Measurements from ENCODE around the gene ADIRF. TPM values are rescaled to one million over a fixed set of nuclear protein-coding genes. Genes with fewer than 3 reads are reported as not detected.
A peak's percentile ranks its signal among the peaks of the same experiment; 100 is the strongest.

The ADIRF gene
- total RNA-seq, 1 experiment from 2014 or later = not detected

GRCh38 chr10:86962136-86962980 is 5.9 kb upstream of the ADIRF start:
- Histone ChIP-seq H3K36me3 (ENCODE audit: insufficient read depth, low read length) (no peaks in the 10 kb centered on the region), H3K27ac (ENCODE audit: low read length) (no peak overlapping the region), H3K79me2 (ENCODE audit: low read length) (no peaks in the 10 kb centered on the region), H3K27me3 (ENCODE audit: low read length) (no peaks in the 10 kb centered on the region), H2AFZ (ENCODE audit: low read length) (no peak overlapping the region), H3K9ac (ENCODE audit: low read length) (no peak overlapping the region), H3K9me3 (ENCODE audit: low read length) (no peaks in the 10 kb centered on the region), H3K4me1 (ENCODE audit: low read length) (no peaks in the 10 kb centered on the region; the same call in none of the 2 replicates), H3K4me2 (ENCODE audit: low read depth, low read length, poor library complexity, severe bottlenecking) (no peak overlapping the region), H3K4me3 (ENCODE audit: low read length) (no peak overlapping the region), H4K20me1 (ENCODE audit: insufficient read depth, low read depth, low read length) (no peaks in the 10 kb centered on the region), H3K9me2 (replicated peaks; ENCODE audit: insufficient read depth, low read length) (no peaks in the 10 kb centered on the region)
- DNase-seq = no peak

DNA sequence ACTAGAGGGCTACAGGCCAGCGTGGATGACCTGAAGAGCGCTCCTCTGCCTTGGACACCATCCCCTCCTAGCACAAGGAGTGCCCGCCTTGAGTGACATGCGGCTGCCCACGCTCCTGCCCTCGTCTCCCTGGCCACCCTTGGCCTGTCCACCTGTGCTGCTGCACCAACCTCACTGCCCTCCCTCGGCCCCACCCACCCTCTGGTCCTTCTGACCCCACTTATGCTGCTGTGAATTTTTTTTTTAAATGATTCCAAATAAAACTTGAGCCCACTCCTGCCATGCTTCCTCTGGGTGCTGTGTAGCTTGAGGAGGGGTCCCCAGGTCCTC is 5.3 kb upstream of the ADIRF start:
- no peaks in the 10 kb centered on the region for H4K20me1 ChIP-seq (ENCODE audit: insufficient read depth, low read depth, low read length)
- H3K9ac ChIP-seq (ENCODE audit: low read length) = no peak overlapping the region
- H3K4me1 ChIP-seq (ENCODE audit: low read length) = no peaks in the 10 kb centered on the region; the same call in none of the 2 replicates
- H3K4me2 ChIP-seq (ENCODE audit: low read depth, low read length, poor library complexity, severe bottlenecking) = no peak overlapping the region
- H3K9me3 ChIP-seq (ENCODE audit: low read length) = no peaks in the 10 kb centered on the region
- H3K9me2 ChIP-seq (replicated peaks; ENCODE audit: insufficient read depth, low read length) = no peaks in the 10 kb centered on the region
- DNase-seq = no peak
- H3K36me3 ChIP-seq (ENCODE audit: insufficient read depth, low read length) = no peaks in the 10 kb centered on the region
- H3K27ac ChIP-seq (ENCODE audit: low read length) = no peak overlapping the region
- no peak overlapping the region for H2AFZ ChIP-seq (ENCODE audit: low read length)
- H3K79me2 ChIP-seq (ENCODE audit: low read length) = no peaks in the 10 kb centered on the region
- H3K27me3 ChIP-seq (ENCODE audit: low read length) = no peaks in the 10 kb centered on the region
- H3K4me3 ChIP-seq (ENCODE audit: low read length) = no peak overlapping the region

- Histone ChIP-seq H3K9ac (ENCODE audit: low read length) (no peak overlapping the region), H3K9me3 (ENCODE audit: low read length) (no peaks in the 10 kb centered on the region), H3K4me1 (ENCODE audit: low read length) (no peaks in the 10 kb centered on the region; the same call in none of the 2 replicates), H2AFZ (ENCODE audit: low read length) (no peak overlapping the region), H3K79me2 (ENCODE audit: low read length) (no peaks in the 10 kb centered on the region), H3K9me2 (replicated peaks; ENCODE audit: insufficient read depth, low read length) (no peaks in the 10 kb centered on the region), H4K20me1 (ENCODE audit: insufficient read depth, low read depth, low read length) (no peaks in the 10 kb centered on the region), H3K4me2 (ENCODE audit: low read depth, low read length, poor library complexity, severe bottlenecking) (no peak overlapping the region), H3K36me3 (ENCODE audit: insufficient read depth, low read length) (no peaks in the 10 kb centered on the region), H3K27me3 (ENCODE audit: low read length) (no peaks in the 10 kb centered on the region), H3K27ac (ENCODE audit: low read length) (no peak overlapping the region), H3K4me3 (ENCODE audit: low read length) (no peak overlapping the region)
- DNase-seq = no peak
These were observed 4.9 kb upstream of the ADIRF start for GRCh38 chr10:86963341-86963919.

- Histone ChIP-seq H3K4me1 (ENCODE audit: low read length) (no peaks in the 10 kb centered on the region; the same call in none of the 2 replicates), H3K9ac (ENCODE audit: low read length) (no peak overlapping the region), H3K27ac (ENCODE audit: low read length) (no peak overlapping the region), H3K9me3 (ENCODE audit: low read length) (no peaks in the 10 kb centered on the region), H3K4me3 (ENCODE audit: low read length) (no peak overlapping the region), H3K79me2 (ENCODE audit: low read length) (no peaks in the 10 kb centered on the region), H3K4me2 (ENCODE audit: low read depth, low read length, poor library complexity, severe bottlenecking) (no peak overlapping the region), H3K9me2 (replicated peaks; ENCODE audit: insufficient read depth, low read length) (no peaks in the 10 kb centered on the region), H3K27me3 (ENCODE audit: low read length) (no peaks in the 10 kb centered on the region), H4K20me1 (ENCODE audit: insufficient read depth, low read depth, low read length) (no peaks in the 10 kb centered on the region), H3K36me3 (ENCODE audit: insufficient read depth, low read length) (no peaks in the 10 kb centered on the region), H2AFZ (ENCODE audit: low read length) (no peak overlapping the region)
- no peak for DNase-seq
These were observed 4.0 kb upstream of the ADIRF start for GRCh38 chr10:86964061-86964846.

DNA sequence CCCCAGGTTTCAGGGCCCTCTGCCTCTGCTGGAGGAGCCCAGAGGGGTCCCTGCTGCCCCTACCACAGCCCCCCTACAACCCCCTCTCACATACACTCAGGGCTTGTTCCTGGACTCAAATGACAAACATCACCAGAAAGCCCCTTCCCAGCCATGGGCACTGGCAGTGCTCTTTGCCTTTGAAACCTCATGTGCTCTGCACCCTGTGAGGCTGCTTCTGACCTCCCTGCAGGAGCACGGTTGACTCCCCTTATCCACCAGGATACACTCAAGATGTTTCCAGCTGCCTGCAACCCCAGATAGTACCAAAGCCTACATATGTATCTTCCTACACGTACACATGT is 3.5 kb upstream of the ADIRF start:
- Histone ChIP-seq H3K27me3 (ENCODE audit: low read length) (no peaks in the 10 kb centered on the region), H3K79me2 (ENCODE audit: low read length) (no peaks in the 10 kb centered on the region), H3K9me3 (ENCODE audit: low read length) (no peaks in the 10 kb centered on the region), H2AFZ (ENCODE audit: low read length) (no peak overlapping the region), H3K4me1 (ENCODE audit: low read length) (no peaks in the 10 kb centered on the region; the same call in none of the 2 replicates), H3K36me3 (ENCODE audit: insufficient read depth, low read length) (no peaks in the 10 kb centered on the region), H3K9ac (ENCODE audit: low read length) (no peak overlapping the region), H3K9me2 (replicated peaks; ENCODE audit: insufficient read depth, low read length) (no peaks in the 10 kb centered on the region), H3K4me3 (ENCODE audit: low read length) (no peak overlapping the region), H3K27ac (ENCODE audit: low read length) (no peak overlapping the region), H4K20me1 (ENCODE audit: insufficient read depth, low read depth, low read length) (no peaks in the 10 kb centered on the region), H3K4me2 (ENCODE audit: low read depth, low read length, poor library complexity, severe bottlenecking) (no peak overlapping the region)
- no peak for DNase-seq

DNA sequence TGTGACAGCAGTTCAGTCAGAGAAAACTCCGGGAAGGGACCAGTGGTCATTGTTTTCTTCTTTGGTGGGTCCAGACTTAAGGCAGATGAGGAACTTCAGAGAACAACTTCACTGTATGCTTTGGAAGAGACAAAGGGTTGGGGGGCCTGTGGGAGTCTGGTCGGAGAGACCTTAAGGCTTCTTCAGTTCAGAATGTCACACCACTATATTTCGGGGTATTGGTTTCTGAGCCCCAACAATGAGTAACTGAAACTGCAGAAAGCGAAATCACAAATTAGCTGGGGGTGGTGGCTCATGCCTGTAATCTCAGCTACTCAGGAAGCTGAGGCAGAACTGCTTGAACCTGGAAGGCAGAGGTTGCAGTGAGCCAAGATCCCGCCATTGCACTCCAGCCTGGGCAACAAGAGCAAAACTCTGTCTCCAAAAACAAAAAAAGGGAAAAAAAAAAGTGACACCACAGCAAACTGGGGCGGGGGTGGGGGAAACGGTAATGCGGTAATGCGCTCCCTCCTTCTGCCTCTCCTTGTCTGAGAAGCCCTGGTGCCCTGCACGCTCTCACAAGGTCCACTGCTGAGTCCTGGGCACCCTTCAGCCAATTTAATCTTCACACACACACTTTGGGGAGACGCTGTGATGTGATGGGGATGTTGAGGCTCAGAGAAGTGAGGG is 2.2 kb upstream of the ADIRF start:
- H3K27me3 ChIP-seq (ENCODE audit: low read length) = no peaks in the 10 kb centered on the region
- H3K4me3 ChIP-seq (ENCODE audit: low read length) = no peak overlapping the region
- H3K79me2 ChIP-seq (ENCODE audit: low read length) = no peaks in the 10 kb centered on the region
- no peaks in the 10 kb centered on the region for H3K36me3 ChIP-seq (ENCODE audit: insufficient read depth, low read length)
- H4K20me1 ChIP-seq (ENCODE audit: insufficient read depth, low read depth, low read length) = no peaks in the 10 kb centered on the region
- no peaks in the 10 kb centered on the region; the same call in none of the 2 replicates for H3K4me1 ChIP-seq (ENCODE audit: low read length)
- no peaks in the 10 kb centered on the region for H3K9me3 ChIP-seq (ENCODE audit: low read length)
- DNase-seq = no peak
- H3K9ac ChIP-seq (ENCODE audit: low read length) = no peak overlapping the region
- H3K27ac ChIP-seq (ENCODE audit: low read length) = no peak overlapping the region
- H3K4me2 ChIP-seq (ENCODE audit: low read depth, low read length, poor library complexity, severe bottlenecking) = no peak overlapping the region
- no peaks in the 10 kb centered on the region for H3K9me2 ChIP-seq (replicated peaks; ENCODE audit: insufficient read depth, low read length)
- 0 out of 2 replicates have a peak overlapping the region, but pooled peaks have one; percentile 43 for H2AFZ ChIP-seq (ENCODE audit: low read length)

- Histone ChIP-seq H3K79me2 (ENCODE audit: low read length) (no peaks in the 10 kb centered on the region), H3K9me2 (replicated peaks; ENCODE audit: insufficient read depth, low read length) (no peaks in the 10 kb centered on the region), H3K36me3 (ENCODE audit: insufficient read depth, low read length) (no peaks in the 10 kb centered on the region), H4K20me1 (ENCODE audit: insufficient read depth, low read depth, low read length) (no peaks in the 10 kb centered on the region), H3K27me3 (ENCODE audit: low read length) (no peaks in the 10 kb centered on the region), H3K4me1 (ENCODE audit: low read length) (no peaks in the 10 kb centered on the region; the same call in none of the 2 replicates), H3K9me3 (ENCODE audit: low read length) (no peaks in the 10 kb centered on the region), H3K27ac (ENCODE audit: low read length) (no peak overlapping the region), H3K9ac (ENCODE audit: low read length) (no peak overlapping the region), H2AFZ (ENCODE audit: low read length) (no peak overlapping the region), H3K4me2 (ENCODE audit: low read depth, low read length, poor library complexity, severe bottlenecking) (no peak overlapping the region), H3K4me3 (ENCODE audit: low read length) (no peak overlapping the region)
- DNase-seq = no peak
These were observed 771 bp upstream of the ADIRF start for GRCh38 chr10:86967481-86967941.

DNA sequence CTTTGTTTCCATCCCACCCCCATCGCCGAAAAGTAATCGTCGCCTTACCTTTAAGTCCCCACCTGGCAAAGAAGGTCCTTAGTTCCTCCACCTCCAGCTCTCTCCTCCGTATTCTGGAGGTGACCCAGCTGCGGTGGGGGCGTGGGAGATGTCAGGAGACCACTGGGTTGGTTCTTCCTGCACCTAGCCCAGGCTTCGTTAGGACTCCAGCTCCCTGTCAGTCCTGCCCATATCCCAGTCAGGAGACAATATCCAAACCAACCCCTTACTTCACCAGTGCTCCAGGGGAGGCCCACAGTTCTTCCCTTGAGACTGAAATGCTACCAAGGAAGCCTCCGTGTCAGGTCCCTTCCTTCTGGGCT is 693 bp downstream of the ADIRF start:
- H2AFZ ChIP-seq (ENCODE audit: low read length) = no peak overlapping the region
- no peaks in the 10 kb centered on the region for H3K79me2 ChIP-seq (ENCODE audit: low read length)

More for the DNA sequence above, 693 bp downstream of the ADIRF start:
- H3K36me3 ChIP-seq (ENCODE audit: insufficient read depth, low read length) = no peaks in the 10 kb centered on the region
- no peak overlapping the region for H3K4me3 ChIP-seq (ENCODE audit: low read length)
- H3K27me3 ChIP-seq (ENCODE audit: low read length) = no peaks in the 10 kb centered on the region
- no peaks in the 10 kb centered on the region for H4K20me1 ChIP-seq (ENCODE audit: insufficient read depth, low read depth, low read length)
- H3K9ac ChIP-seq (ENCODE audit: low read length) = no peak overlapping the region
- H3K9me3 ChIP-seq (ENCODE audit: low read length) = no peaks in the 10 kb centered on the region
- no peak overlapping the region for H3K4me2 ChIP-seq (ENCODE audit: low read depth, low read length, poor library complexity, severe bottlenecking)
- no peak for DNase-seq
- H3K4me1 ChIP-seq (ENCODE audit: low read length) = no peaks in the 10 kb centered on the region; the same call in none of the 2 replicates
- no peak overlapping the region for H3K27ac ChIP-seq (ENCODE audit: low read length)
- H3K9me2 ChIP-seq (replicated peaks; ENCODE audit: insufficient read depth, low read length) = no peaks in the 10 kb centered on the region

All from Karpas-422 (cell line).